T-helper 1 cell (primary cell): Measurements from ENCODE around the gene GOLGA5.
A peak's percentile ranks its signal among the peaks of the same experiment; 100 is the strongest.
"Not testable (repeated sequence)": the region's sequence is repeated elsewhere in the genome, so short reads cannot be mapped to it uniquely, and the experiment has no call there.

Experiments
- DNase-seq, 5 donors: peaks; one replicate each; pipeline ENCODE4 v3.0.0-alpha.2; 2012 to 2020

Gene GOLGA5

GRCh38 chr14:92830902-92831301, 36.8 kb downstream of the GOLGA5 start:
- DNase-seq = no peak

- DNase-seq = no peak
These were observed 38.1 kb downstream of the GOLGA5 start for GRCh38 chr14:92832137-92832700.

GRCh38 chr14:92841930-92842329, 47.8 kb downstream of the GOLGA5 start:
- DNase-seq = no peak

- no peak for DNase-seq
These were observed 50.1 kb downstream of the GOLGA5 start for GRCh38 chr14:92844204-92844603.

GRCh38 chr14:92846162-92846897, 52.2 kb downstream of the GOLGA5 start:
- DNase-seq = peak in 1 of 5 donors; percentile 46

DNA sequence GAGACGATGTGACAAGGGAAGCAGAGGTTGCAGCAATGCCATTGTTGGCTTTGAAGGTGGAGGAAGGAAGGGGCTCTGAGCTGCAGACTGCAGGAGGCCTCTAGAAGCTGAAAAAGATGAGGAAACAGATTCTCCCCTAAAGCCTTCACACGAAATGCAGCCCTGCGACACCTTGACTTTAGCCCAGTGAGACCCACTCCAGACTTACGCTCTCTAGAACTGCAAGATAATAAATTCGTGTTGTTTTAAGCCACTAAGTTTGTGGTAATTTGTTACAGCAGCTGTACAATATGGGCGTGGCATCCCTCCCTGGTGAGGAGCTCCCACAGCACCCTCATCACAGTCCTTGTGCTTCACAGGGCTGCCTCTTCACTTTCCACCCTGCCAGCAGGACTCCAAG, 53.2 kb downstream of the GOLGA5 start:
- DNase-seq = no peak

GRCh38 chr14:92847749-92848148, 53.6 kb downstream of the GOLGA5 start:
- no peak for DNase-seq

DNA sequence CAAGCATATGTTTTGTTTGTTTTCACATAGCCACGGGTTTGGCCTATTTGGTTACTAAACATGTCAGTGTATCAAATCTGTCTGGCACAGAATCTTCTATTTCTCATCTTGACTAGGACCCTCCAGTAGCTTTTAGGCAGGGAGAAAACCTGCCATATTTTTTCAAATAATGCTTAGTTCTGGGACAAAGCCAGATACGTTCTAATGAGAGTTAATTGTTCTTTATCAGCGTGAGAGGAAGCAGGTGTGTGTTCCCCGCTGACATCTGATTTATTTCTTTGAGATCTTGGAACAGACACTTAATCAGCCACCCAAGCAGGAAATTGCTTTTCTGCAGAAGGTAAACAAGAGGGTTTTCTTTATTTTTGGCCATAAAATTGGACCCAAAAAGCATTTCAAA, 54.8 kb downstream of the GOLGA5 start:
- no peak for DNase-seq

DNA sequence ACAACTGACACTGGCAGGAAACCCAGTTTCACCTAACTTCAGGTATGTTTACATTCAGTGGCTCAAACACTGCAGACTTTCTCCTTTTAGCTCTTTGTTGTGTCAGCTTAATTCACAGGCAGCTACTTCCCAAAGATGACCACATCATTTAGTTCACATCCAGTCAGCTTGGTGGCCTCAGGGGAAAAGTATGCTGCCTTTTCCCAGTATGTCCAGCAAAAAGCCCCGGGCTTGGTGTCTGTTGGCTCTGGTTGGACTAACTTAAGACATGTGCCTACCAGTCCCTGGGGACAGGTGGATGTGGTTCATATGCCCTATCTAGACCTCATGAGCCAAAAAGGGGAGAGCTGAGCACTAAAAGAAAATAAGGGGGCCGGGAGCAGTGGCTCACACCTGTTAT, 56.4 kb downstream of the GOLGA5 start:
- DNase-seq = no peak

- DNase-seq = not testable (repeated sequence)
These were observed 59.0 kb downstream of the GOLGA5 start for GRCh38 chr14:92853136-92853535.

DNA sequence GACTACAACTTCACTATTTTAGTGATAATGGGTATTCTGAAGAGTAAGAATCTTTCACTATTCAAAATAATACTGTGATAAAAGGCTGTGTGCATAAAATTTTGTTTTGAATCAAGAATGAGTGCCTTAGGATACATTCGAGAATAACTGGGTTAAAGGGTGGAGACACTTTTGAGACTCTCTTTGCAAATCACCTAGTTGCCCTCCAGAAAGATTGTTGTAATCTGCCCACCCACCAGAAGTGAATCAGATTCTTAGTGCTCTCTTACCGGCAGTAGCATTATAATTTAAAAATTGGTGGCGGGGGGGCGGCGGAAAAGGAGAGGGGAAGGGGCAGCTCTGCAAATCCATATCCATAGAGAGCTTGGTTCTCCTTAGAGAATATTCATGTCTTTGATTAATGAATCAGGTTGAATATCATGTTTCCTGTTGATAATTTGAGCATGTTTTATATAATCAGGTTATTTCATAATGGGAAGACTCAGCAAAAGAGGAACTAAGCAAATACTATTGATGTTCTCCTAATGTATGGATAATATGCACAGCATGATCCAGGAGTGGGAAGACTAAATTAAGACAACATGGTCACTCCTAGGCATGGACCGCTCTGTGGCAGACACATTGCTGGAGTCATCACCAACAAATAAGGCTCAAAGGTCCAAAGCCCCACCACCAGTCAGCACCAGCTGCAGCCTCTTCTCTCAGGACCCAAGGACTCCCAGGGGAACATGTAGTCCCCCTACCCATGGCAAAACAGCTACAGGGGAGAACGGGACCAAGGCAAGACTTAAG, 66.1 kb downstream of the GOLGA5 start:
- no peak for DNase-seq

GRCh38 chr14:92861856-92862745, 68.0 kb downstream of the GOLGA5 start:
- no peak for DNase-seq

DNA sequence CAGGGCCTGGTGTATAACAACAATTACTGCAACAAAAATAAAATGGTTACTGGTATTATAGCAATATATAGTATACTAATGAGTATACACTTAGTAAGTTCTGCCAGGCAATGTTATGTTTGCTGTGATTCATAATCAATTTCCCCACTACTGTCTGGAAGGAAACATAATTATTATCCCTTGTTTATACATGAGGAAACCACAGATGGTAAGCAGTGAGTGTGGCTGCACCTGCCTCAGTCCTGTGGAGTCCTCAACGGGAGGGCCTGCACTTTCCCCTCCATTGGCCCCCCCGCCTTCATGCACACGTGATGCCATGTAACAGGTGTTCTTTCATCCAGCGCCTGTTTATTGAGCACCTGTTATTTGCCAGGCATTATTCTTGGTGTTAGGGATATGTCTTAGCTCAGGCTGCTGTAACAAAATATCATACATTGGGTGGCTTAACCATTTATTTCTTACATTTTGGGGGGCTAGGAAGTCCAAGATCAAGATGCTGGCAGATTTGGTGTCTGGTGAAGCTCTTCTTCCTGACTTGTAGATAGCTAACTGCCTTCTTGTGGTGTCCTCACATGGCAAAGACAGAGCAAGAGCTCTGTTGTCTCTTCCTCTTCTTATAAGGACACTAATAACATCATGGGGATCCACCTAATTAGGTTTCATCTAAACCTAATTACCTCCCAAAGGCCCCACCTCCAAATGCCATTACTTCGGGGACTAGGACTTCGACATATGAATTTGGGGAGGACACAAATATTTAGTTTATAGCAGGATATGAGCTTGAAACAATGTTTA, 69.4 kb downstream of the GOLGA5 start:
- DNase-seq = no peak

DNA sequence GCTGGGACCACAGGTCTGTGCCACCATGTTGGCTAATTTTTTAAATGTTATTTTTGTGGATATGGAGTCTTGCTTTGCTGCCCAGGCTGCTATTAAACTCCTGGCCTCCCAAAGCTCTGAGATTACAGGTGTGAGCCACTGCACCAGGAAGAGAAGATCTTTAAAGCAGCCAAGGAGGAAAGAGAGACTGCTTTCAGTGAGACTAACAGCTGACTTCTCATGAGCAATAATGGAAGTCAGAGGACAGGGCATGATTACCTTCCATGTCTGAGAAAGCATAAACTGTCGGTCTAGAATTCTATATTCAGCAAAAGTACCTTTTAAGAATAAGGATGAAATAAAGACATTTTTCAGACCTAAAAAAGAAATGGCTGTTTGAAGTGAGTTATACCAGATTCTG, 71.6 kb downstream of the GOLGA5 start:
- no peak for DNase-seq

- DNase-seq = no peak
These were observed 72.2 kb downstream of the GOLGA5 start for GRCh38 chr14:92866181-92866752.

- no peak for DNase-seq
These were observed 73.1 kb downstream of the GOLGA5 start for GRCh38 chr14:92866901-92867865.

DNA sequence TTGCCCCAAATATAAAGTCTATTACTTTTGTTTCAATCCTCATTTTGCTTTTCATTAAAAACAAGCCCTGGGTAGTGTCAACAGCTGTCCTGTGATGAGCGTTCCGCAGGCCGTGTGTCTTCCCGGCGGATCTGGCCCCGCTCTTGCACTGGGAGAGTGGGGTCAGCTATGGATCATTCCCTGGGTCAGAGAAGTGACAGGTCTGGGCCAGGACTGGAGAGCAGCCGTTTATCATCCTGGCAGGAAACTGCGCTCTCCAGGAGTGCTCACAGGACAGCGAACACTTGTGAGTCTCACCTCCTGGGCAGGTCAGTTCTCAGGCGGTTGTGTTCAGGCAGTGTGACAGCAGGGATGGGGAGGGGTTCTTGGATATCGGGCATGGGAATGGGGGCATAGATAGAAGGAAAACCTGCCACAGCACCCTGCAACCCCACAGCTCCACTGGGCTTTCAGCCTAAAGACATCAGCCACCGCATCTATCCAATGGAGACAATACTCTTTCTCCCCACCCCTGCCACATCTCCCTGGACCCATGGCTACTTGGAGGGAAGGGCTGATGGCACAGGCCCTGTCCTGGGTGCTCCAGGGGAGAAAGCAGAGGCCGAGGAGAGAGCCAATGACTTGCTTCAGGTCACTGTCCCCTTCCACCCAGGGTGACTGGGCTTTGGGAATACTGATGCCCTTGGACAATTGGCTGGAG, 81.0 kb downstream of the GOLGA5 start:
- no peak for DNase-seq

- no peak for DNase-seq
These were observed 83.8 kb downstream of the GOLGA5 start for GRCh38 chr14:92877757-92878431.

GRCh38 chr14:92880351-92880750, 86.2 kb downstream of the GOLGA5 start:
- DNase-seq = no peak
